ENCODE data around the gene ELP1.

- TF ChIP-seq ZNF473 (tag by site-specific recombination; IDR thresholded peaks at IDR 0.05) (no peak), CTCF (tag by site-specific recombination; IDR thresholded peaks at IDR 0.05) (no peak), ZBTB21 (tag by site-specific recombination; IDR thresholded peaks at IDR 0.05) (no peak), ZNF830 (tag by site-specific recombination; IDR thresholded peaks at IDR 0.05; ENCODE audit: low read depth) (no peak), ZNF677 (tag by site-specific recombination; IDR thresholded peaks at IDR 0.05) (no peak), ZNF16 (tag by site-specific recombination; IDR thresholded peaks at IDR 0.05; ENCODE audit: low read depth) (no peak)
- TF ChIP-seq, protein P1, sequence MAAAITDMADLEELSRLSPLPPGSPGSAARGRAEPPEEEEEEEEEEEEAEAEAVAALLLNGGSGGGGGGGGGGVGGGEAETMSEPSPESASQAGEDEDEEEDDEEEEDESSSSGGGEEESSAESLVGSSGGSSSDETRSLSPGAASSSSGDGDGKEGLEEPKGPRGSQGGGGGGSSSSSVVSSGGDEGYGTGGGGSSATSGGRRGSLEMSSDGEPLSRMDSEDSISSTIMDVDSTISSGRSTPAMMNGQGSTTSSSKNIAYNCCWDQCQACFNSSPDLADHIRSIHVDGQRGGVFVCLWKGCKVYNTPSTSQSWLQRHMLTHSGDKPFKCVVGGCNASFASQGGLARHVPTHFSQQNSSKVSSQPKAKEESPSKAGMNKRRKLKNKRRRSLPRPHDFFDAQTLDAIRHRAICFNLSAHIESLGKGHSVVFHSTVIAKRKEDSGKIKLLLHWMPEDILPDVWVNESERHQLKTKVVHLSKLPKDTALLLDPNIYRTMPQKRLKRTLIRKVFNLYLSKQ (tag by site-specific recombination; IDR thresholded peaks at IDR 0.05; ENCODE audit: borderline replicate concordance): no peak
- TF ChIP-seq, protein P2, sequence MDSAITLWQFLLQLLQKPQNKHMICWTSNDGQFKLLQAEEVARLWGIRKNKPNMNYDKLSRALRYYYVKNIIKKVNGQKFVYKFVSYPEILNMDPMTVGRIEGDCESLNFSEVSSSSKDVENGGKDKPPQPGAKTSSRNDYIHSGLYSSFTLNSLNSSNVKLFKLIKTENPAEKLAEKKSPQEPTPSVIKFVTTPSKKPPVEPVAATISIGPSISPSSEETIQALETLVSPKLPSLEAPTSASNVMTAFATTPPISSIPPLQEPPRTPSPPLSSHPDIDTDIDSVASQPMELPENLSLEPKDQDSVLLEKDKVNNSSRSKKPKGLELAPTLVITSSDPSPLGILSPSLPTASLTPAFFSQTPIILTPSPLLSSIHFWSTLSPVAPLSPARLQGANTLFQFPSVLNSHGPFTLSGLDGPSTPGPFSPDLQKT (IDR thresholded peaks at IDR 0.05; ENCODE audit: borderline replicate concordance, low read depth, low read length): no peak
Measured at GRCh38 chr9:108861464-108861863, 72.5 kb downstream of the ELP1 start.

All from HEK293 (cell line).